Peyer's patch (tissue), 4 donors: Measurements from ENCODE around the gene RANBP10. TPM values are rescaled to one million over a fixed set of nuclear protein-coding genes. Genes with fewer than 3 reads are reported as not detected.
A peak's percentile ranks its signal among the peaks of the same experiment; 100 is the strongest.

Experiments used
- DNase-seq, 3 donors: peaks; one replicate each; pipeline ENCODE4 v3.0.0-alpha.2; 2017 to 2019
- H3K27ac ChIP-seq, 4 donors: fragments of 200-600 bp; sonication (generic); one replicate each; pipeline ENCODE4 v1.5.1; 2016 to 2019
- H3K27me3 ChIP-seq, 2 donors: fragments of 200-600 bp; sonication (generic); one replicate each; pipeline ENCODE4 v1.5.1; 2019
- H3K36me3 ChIP-seq, 3 donors: fragments of 200-600 bp; sonication (generic); one replicate each; pipeline ENCODE4 v1.5.1; 2016 to 2019
- H3K4me1 ChIP-seq, 4 donors: fragments of 200-600 bp; sonication (generic); one replicate each; pipeline ENCODE4 v1.5.1; 2016 to 2019
- H3K4me3 ChIP-seq, 4 donors: fragments of 200-600 bp; sonication (generic); 1 replicate in 3 of 4; 2 replicates in 1 of 4; pipeline ENCODE4 v1.5.1; 2016 to 2019; ENCODE audit warnings: mild to moderate bottlenecking in 1 of 4
- H3K9me3 ChIP-seq, 4 donors: fragments of 200-600 bp; sonication (generic); one replicate each; pipeline ENCODE4 v1.5.1; 2016 to 2019; ENCODE audit warnings: mild to moderate bottlenecking in 1 of 4
- POLR2A ChIP-seq, 2 donors: fragments of 450-650 bp; IDR thresholded peaks; one replicate each; pipeline ENCODE4 v1.5.1; 2017; ENCODE audit warnings: antibody characterized with exemption in 2 of 2, mild to moderate bottlenecking in 2 of 2, moderate library complexity in 2 of 2
- small RNA-seq, 2 donors: library from RNA; depleted of rRNA; stranded (forward); fragments of <200 nt; gene quantifications; one replicate each; pipeline ENCODE3, GENCODE V24; 2016
- total RNA-seq, 4 donors: library from RNA; depleted of rRNA; stranded (reverse); fragments of >200 nt; gene quantifications; one replicate each; pipeline ENCODE4 v1.1.0, GENCODE V29; 2016
- TF ChIP-seq, protein P1 (sequence below), 6 experiments: fragments of 450-650 bp in 4 of 6; fragments of 200-600 bp in 2 of 6; sonication (generic) in 1 of 6; IDR thresholded peaks; one replicate each; pipeline ENCODE4 v1.5.1; 2017 to 2019; ENCODE audit warnings: antibody characterized with exemption in 6 of 6, mild to moderate bottlenecking in 3 of 6, moderate library complexity in 1 of 6

Gene RANBP10
- total RNA-seq, 4 donors from 2014 or later: 15.2 to 29.9 (median 24.0) TPM

DNA sequence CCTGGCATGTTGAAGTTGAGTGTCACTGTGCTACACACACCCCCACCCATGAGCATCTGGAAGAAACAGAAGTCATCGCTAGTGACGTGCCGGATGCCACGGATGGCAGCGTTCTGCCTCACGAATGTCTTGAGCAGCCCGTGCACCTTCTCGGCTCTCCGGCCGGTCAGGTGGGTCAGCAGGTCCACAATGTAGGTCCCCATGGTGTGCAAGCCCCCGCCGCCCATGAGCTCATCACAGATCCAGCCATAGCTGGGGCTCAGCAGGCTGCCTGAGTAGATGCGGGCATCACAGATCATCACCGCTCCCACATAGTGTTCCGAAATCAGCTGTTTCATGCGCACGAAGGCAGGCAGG is 130.8 kb downstream of the RANBP10 start:
- TF ChIP-seq, protein P1, sequence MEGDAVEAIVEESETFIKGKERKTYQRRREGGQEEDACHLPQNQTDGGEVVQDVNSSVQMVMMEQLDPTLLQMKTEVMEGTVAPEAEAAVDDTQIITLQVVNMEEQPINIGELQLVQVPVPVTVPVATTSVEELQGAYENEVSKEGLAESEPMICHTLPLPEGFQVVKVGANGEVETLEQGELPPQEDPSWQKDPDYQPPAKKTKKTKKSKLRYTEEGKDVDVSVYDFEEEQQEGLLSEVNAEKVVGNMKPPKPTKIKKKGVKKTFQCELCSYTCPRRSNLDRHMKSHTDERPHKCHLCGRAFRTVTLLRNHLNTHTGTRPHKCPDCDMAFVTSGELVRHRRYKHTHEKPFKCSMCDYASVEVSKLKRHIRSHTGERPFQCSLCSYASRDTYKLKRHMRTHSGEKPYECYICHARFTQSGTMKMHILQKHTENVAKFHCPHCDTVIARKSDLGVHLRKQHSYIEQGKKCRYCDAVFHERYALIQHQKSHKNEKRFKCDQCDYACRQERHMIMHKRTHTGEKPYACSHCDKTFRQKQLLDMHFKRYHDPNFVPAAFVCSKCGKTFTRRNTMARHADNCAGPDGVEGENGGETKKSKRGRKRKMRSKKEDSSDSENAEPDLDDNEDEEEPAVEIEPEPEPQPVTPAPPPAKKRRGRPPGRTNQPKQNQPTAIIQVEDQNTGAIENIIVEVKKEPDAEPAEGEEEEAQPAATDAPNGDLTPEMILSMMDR (IDR thresholded peaks at IDR 0.05): no peak
- TF ChIP-seq POLR2A (IDR thresholded peaks at IDR 0.05): no peak
- no peaks in the 10 kb centered on the region for H3K27me3 ChIP-seq
- no peak for DNase-seq
- H3K4me3 ChIP-seq: no peak overlapping the region
- H3K36me3 ChIP-seq: no peaks in the 10 kb centered on the region
- peaks cover 0 to 19% (median 2%) of the 10 kb centered on the region in 4 donors for H3K4me1 ChIP-seq
- no peak overlapping the region for H3K27ac ChIP-seq
- no peaks in the 10 kb centered on the region for H3K9me3 ChIP-seq

DNA sequence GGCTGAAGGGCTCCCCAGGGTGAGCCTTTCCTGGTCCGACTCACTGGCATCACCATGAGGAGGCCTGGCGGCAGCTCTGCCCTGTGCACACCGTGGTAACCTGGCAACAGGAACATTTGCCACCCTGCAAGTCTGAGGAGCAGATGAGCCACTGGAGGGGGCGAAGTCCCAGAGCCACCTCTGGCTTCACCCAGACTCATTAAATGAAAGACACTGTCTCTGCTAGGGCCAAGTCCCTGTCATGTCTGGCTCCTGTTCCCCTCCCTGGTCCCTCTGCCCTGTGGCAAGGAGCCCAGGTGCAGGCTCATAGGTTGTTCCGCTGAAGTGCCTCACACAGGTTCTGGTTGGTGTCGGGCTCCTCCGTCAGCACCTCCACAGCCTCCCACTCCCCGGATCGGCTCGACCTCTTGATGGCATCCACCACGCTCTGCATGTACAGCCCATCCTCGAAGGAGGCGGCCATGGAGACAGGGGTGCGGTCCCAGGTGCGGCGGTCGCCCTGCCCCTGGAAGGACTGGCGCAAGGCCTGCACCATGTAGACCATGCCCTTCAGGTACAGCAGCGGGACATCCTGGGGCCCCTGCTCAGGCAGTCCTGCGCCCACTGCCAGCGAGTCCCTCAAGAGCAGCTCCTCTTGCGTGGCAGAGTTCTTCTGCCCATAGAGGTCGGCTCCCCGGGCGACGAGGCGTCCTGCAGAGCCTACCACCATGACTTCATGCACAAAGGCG is 131.3 kb downstream of the RANBP10 start:
- H3K27ac ChIP-seq: no peak overlapping the region
- H3K27me3 ChIP-seq: no peaks in the 10 kb centered on the region
- no peaks in the 10 kb centered on the region for H3K36me3 ChIP-seq
- DNase-seq: no peak
- H3K4me3 ChIP-seq: no peak overlapping the region
- H3K9me3 ChIP-seq: no peaks in the 10 kb centered on the region
- H3K4me1 ChIP-seq: peaks cover 0 to 19% (median 2%) of the 10 kb centered on the region in 4 donors
- no peak for TF ChIP-seq POLR2A (IDR thresholded peaks at IDR 0.05)
- TF ChIP-seq, protein P1 (IDR thresholded peaks at IDR 0.05): peak in 2 of 6 experiments; percentile 15 to 25

DNA sequence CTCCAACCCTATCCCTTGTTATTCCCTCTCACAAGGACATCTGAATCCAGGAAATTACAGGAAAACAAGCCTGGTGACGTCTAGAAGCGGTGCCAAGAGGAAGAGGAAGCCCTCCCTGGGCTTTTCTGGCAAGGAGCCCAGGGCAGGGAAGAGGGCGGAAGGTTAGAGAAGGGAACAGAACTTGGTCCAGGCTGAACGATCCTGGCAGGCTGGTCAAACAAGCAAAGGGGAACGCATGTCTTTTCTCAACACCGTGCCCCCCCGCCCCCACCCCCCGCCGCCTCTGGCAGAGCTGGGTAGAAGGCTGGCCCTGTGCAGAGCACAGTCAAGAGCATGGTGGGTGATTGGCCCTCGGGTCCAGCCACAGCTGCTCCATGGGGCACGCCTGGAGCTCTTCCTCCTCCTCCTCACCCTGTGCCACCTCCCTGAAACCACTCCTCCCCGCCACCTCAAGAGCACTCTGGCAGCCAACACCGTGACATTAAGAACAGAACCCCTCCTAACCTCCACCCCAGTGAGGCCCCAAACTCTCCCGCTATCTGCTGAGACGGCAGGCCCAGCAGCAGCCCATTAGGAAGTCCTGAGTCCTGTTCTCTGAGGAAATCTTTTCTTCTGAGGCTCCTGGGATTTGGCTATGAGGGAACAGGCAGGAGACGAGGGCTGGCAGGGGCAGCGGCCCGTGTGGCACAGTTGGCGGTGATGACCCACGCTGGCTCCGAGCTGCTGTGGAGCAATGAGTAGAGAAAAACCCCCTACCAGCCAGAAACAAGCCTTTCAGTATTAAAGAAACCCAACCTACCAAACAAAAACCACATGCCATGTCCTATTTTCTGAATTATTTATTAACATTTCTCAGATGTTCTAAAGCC is 132.4 kb downstream of the RANBP10 start:
- H3K4me1 ChIP-seq: peaks cover 0 to 19% (median 2%) of the 10 kb centered on the region in 4 donors
- peak overlapping the region; percentile 6 to 72 (median 52) for H3K27ac ChIP-seq

More for the DNA sequence above, 132.4 kb downstream of the RANBP10 start:
- Histone ChIP-seq H3K4me3 (no peak overlapping the region), H3K9me3 (no peaks in the 10 kb centered on the region), H3K36me3 (no peaks in the 10 kb centered on the region), H3K27me3 (no peaks in the 10 kb centered on the region)
- peak in 2 of 3 donors; percentile 71 to 72 for DNase-seq
- no peak for TF ChIP-seq POLR2A (IDR thresholded peaks at IDR 0.05)
- TF ChIP-seq, protein P1 (IDR thresholded peaks at IDR 0.05): no peak

Small RNAs within 50 kb of the gene (small RNA-seq; reads per million reads assigned to genes)
- gene AC040162.2: 0 reads per million in 2 donors

Other genes starting within 250 kb of the RANBP10 start
- gene CTCF, start 244.0 kb downstream of the RANBP10 start, total RNA-seq: 10 to 100 TPM; 35.3 to 59.4 (median 42.7) TPM
- gene CARMIL2, start 161.4 kb downstream of the RANBP10 start, total RNA-seq: 10 to 100 TPM in 3 of 4 donors, 1 to 10 TPM in 1; 8.4 to 55.3 (median 13.4) TPM
- gene ACD, start 146.3 kb downstream of the RANBP10 start, total RNA-seq: 10 to 100 TPM; 14.2 to 37.2 (median 18.6) TPM
- gene PARD6A, start 145.6 kb downstream of the RANBP10 start, total RNA-seq: 1 to 10 TPM in 3 of 4 donors, not detected in 1; 1.0 to 4.3 (median 2.1) TPM
- gene ENKD1, start 139.8 kb downstream of the RANBP10 start, total RNA-seq: 10 to 100 TPM; 10.6 to 26.3 (median 13.4) TPM
- gene C16orf86, start 139.7 kb downstream of the RANBP10 start, total RNA-seq: 1 to 10 TPM in 3 of 4 donors, under 1 TPM in 1; 0.54 to 6.6 (median 2.0) TPM
- gene GFOD2, start 87.2 kb downstream of the RANBP10 start, total RNA-seq: 10 to 100 TPM in 3 of 4 donors, 1 to 10 TPM in 1; 9.9 to 40.7 (median 24.6) TPM
- 1 to 10 TPM in 1 of 4 donors, under 1 TPM in 2, not detected in 1; 0.35 to 7.4 (median 0.94) TPM for gene TSNAXIP1, start 329 bp upstream of the RANBP10 start, total RNA-seq
- gene THAP11, start 35.8 kb upstream of the RANBP10 start, total RNA-seq: 10 to 100 TPM; 23.9 to 38.2 (median 31.7) TPM
- 10 to 100 TPM; 55.5 to 82.5 (median 69.1) TPM for gene NUTF2, start 40.4 kb upstream of the RANBP10 start, total RNA-seq
- 100 to 1,000 TPM in 2 of 4 donors, 10 to 100 TPM in 2; 64.8 to 138 (median 94.6) TPM for gene CENPT, start 41.1 kb upstream of the RANBP10 start, total RNA-seq
- 100 to 1,000 TPM in 2 of 4 donors, 10 to 100 TPM in 2; 94.2 to 154 (median 114) TPM for gene EDC4, start 66.5 kb upstream of the RANBP10 start, total RNA-seq
- gene NRN1L, start 78.3 kb upstream of the RANBP10 start, total RNA-seq: 10 to 100 TPM in 1 of 4 donors, not detected in 3; 10.0 TPM
- 10 to 100 TPM; 26.4 to 60.2 (median 35.5) TPM for gene PSKH1, start 86.7 kb upstream of the RANBP10 start, total RNA-seq
- 1 to 10 TPM; 2.4 to 5.3 (median 3.8) TPM for gene CTRL, start 125.3 kb upstream of the RANBP10 start, total RNA-seq
- gene PSMB10, start 130.3 kb upstream of the RANBP10 start, total RNA-seq: 100 to 1,000 TPM in 1 of 4 donors, 10 to 100 TPM in 3; 62.0 to 106 (median 79.9) TPM
- gene LCAT, start 137.6 kb upstream of the RANBP10 start, total RNA-seq: 10 to 100 TPM in 1 of 4 donors, 1 to 10 TPM in 3; 3.6 to 19.0 (median 4.6) TPM
- 10 to 100 TPM; 10.7 to 83.3 (median 33.6) TPM for gene SLC12A4, start 162.1 kb upstream of the RANBP10 start, total RNA-seq
- not detected for gene DPEP3, start 173.9 kb upstream of the RANBP10 start, total RNA-seq
- gene DPEP2, start 192.9 kb upstream of the RANBP10 start, total RNA-seq: 10 to 100 TPM in 2 of 4 donors, 1 to 10 TPM in 2; 1.1 to 12.4 (median 6.6) TPM
- gene DPEP2NB, start 209.4 kb upstream of the RANBP10 start, total RNA-seq: not detected
- 1 to 10 TPM; 3.4 to 6.7 (median 4.1) TPM for gene DDX28, start 216.7 kb upstream of the RANBP10 start, total RNA-seq
- gene DUS2, start 216.7 kb upstream of the RANBP10 start, total RNA-seq: 10 to 100 TPM; 15.3 to 38.8 (median 21.2) TPM